Measurements from ENCODE around the gene ALOX5.

DNA sequence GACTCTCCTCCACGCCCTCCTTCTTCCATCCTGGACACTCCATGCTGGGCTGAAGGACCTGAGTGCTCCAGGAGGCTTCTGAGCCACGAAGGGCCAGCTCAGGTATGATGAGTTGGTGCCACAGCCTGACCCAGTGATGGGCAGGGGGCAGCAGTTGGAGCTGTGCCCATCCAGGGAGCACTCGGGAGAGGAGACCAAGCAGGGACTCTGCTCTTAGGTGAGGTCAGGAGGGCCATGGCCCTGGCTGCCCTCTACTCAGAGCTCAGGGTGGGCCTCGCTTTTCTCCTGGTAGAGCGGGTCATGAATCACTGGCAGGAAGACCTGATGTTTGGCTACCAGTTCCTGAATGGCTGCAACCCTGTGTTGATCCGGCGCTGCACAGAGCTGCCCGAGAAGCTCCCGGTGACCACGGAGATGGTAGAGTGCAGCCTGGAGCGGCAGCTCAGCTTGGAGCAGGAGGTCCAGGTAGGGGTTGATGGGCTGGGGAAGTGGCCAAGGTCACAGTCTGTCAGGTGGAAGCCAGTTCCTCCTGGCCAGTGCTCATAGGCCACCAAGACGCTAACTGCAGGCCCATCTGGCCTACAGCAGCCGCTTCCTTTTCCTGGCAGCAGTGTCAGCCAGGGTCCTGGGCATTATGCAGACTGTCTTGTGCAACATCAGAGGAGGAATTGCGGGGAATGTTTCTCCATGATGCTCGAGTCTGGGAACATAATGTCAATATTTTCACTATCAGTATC lies 50.8 kb downstream of the ALOX5 start:
- TF ChIP-seq CTCF (IDR thresholded peaks at IDR 0.05 in 2 of 3, conservative IDR thresholded peaks at IDR 0.05 in 1 of 3; ENCODE audit: borderline replicate concordance in 1 of 3, insufficient read depth in 1 of 3, low read depth in 2 of 3, low read length in 2 of 3) (no peak), MAX (IDR thresholded peaks at IDR 0.05) (no peak), POLR2A (IDR thresholded peaks at IDR 0.05; ENCODE audit: borderline replicate concordance, extremely low read depth, insufficient read depth, insufficient read length) (no peak), JUND (IDR thresholded peaks at IDR 0.05) (no peak), SRF (IDR thresholded peaks at IDR 0.05; ENCODE audit: low read depth) (no peak), CEBPB (IDR thresholded peaks at IDR 0.05; ENCODE audit: low read depth) (no peak), RAD21 (IDR thresholded peaks at IDR 0.05; ENCODE audit: low read depth) (no peak), ZNF274 (IDR thresholded peaks at IDR 0.05; ENCODE audit: low read depth, low read length) (no peak), EZH2phosphoT487 (IDR thresholded peaks at IDR 0.05; ENCODE audit: borderline replicate concordance) (no peak), SIN3A (IDR thresholded peaks at IDR 0.05; ENCODE audit: low read depth) (no peak), EGR1 (IDR thresholded peaks at IDR 0.05; ENCODE audit: low read depth) (no peak), SP1 (IDR thresholded peaks at IDR 0.05; ENCODE audit: low read depth) (no peak), POLR2AphosphoS5 (IDR thresholded peaks at IDR 0.05; ENCODE audit: low read depth, low read length) (no peak)

All from HCT116 (cell line).